H7 (cell line): ENCODE data around the gene LUZP2. TPM values are rescaled to one million over a fixed set of nuclear protein-coding genes. Genes with fewer than 3 reads are reported as not detected.
"Not testable (repeated sequence)": the region's sequence is repeated elsewhere in the genome, so short reads cannot be mapped to it uniquely, and the experiment has no call there.

ENCODE experiments used
- DNase-seq: peaks from one replicate; pipeline ENCODE4 v3.0.0; 2012
- H3K27me3 ChIP-seq: 2 replicates; pipeline ENCODE4 v1.6.0; 2011; ENCODE audit warnings: mild to moderate bottlenecking, low read length; ENCODE audit not compliant: control insufficient read depth, insufficient read depth
- H3K36me3 ChIP-seq: replicated peaks from 2 replicates; pipeline ENCODE4 v1.5.1; 2011; ENCODE audit warnings: low read length; ENCODE audit not compliant: control insufficient read depth, insufficient read depth
- H3K4me3 ChIP-seq: 2 replicates; pipeline ENCODE4 v1.5.1; 2011; ENCODE audit warnings: low read depth, mild to moderate bottlenecking, control low read depth, low read length, moderate library complexity; ENCODE audit not compliant: insufficient read depth
- total RNA-seq: library from RNA; depleted of rRNA; stranded (reverse); fragments of >200 nt; shearing (Covaris generic); gene quantifications from 2 replicates; pipeline ENCODE4 v1.2.3, GENCODE V29; 2014

The LUZP2 gene
- total RNA-seq, 1 experiment from 2014 or later: 0.07 TPM

GRCh38 chr11:24886880-24887619, 390.2 kb downstream of the LUZP2 start:
- no peak for DNase-seq
- Histone ChIP-seq H3K27me3 (no peaks in the 10 kb centered on the region), H3K4me3 (no peak overlapping the region), H3K36me3 (no peaks in the 10 kb centered on the region)

- DNase-seq: no peak
- no peak overlapping the region for H3K4me3 ChIP-seq
These were observed 393.6 kb downstream of the LUZP2 start for GRCh38 chr11:24890426-24890825.

GRCh38 chr11:24891845-24892492, 395.1 kb downstream of the LUZP2 start:
- H3K27me3 ChIP-seq, H3K4me3 ChIP-seq, H3K36me3 ChIP-seq, DNase-seq: not testable (repeated sequence)

More at GRCh38 chr11:24890426-24890825, 393.6 kb downstream of the LUZP2 start:
- Histone ChIP-seq H3K36me3 (no peaks in the 10 kb centered on the region), H3K27me3 (no peaks in the 10 kb centered on the region)

- Histone ChIP-seq H3K36me3 (no peaks in the 10 kb centered on the region), H3K4me3 (no peak overlapping the region), H3K27me3 (no peaks in the 10 kb centered on the region)
- no peak for DNase-seq
These were observed 399.4 kb downstream of the LUZP2 start for GRCh38 chr11:24896118-24896835.

GRCh38 chr11:24900514-24900913, 403.7 kb downstream of the LUZP2 start:
- no peak for DNase-seq
- Histone ChIP-seq H3K36me3 (no peaks in the 10 kb centered on the region), H3K27me3 (no peaks in the 10 kb centered on the region), H3K4me3 (no peak overlapping the region)

- H3K4me3 ChIP-seq: no peak overlapping the region
- H3K36me3 ChIP-seq: no peaks in the 10 kb centered on the region
- H3K27me3 ChIP-seq: no peaks in the 10 kb centered on the region
- no peak for DNase-seq
These were observed 404.2 kb downstream of the LUZP2 start for GRCh38 chr11:24900960-24901549.

GRCh38 chr11:24903555-24903954, 406.7 kb downstream of the LUZP2 start:
- no peaks in the 10 kb centered on the region for H3K27me3 ChIP-seq
- H3K36me3 ChIP-seq: no peaks in the 10 kb centered on the region
- no peak overlapping the region for H3K4me3 ChIP-seq
- DNase-seq: no peak

GRCh38 chr11:24925091-24925490, 428.2 kb downstream of the LUZP2 start:
- no peaks in the 10 kb centered on the region for H3K36me3 ChIP-seq
- H3K27me3 ChIP-seq: no peaks in the 10 kb centered on the region
- H3K4me3 ChIP-seq: no peak overlapping the region
- no peak for DNase-seq

- H3K36me3 ChIP-seq: no peaks in the 10 kb centered on the region
- H3K4me3 ChIP-seq: no peak overlapping the region
- DNase-seq: no peak
- no peaks in the 10 kb centered on the region for H3K27me3 ChIP-seq
These were observed 435.5 kb downstream of the LUZP2 start for GRCh38 chr11:24932110-24933000.

GRCh38 chr11:24934733-24935439, 438.0 kb downstream of the LUZP2 start:
- Histone ChIP-seq H3K4me3 (no peak overlapping the region), H3K27me3 (no peaks in the 10 kb centered on the region), H3K36me3 (no peaks in the 10 kb centered on the region)
- DNase-seq: no peak

GRCh38 chr11:24944891-24945290, 448.0 kb downstream of the LUZP2 start:
- Histone ChIP-seq H3K4me3 (no peak overlapping the region), H3K27me3 (no peaks in the 10 kb centered on the region), H3K36me3 (no peaks in the 10 kb centered on the region)
- DNase-seq: no peak

- no peak for DNase-seq
- H3K36me3 ChIP-seq: no peaks in the 10 kb centered on the region
These were observed 452.6 kb downstream of the LUZP2 start for GRCh38 chr11:24949406-24949805.

GRCh38 chr11:24963852-24964251, 467.0 kb downstream of the LUZP2 start:
- Histone ChIP-seq H3K27me3 (no peaks in the 10 kb centered on the region), H3K4me3 (no peak overlapping the region), H3K36me3 (no peaks in the 10 kb centered on the region)
- no peak for DNase-seq

More at GRCh38 chr11:24949406-24949805, 452.6 kb downstream of the LUZP2 start:
- no peak overlapping the region for H3K4me3 ChIP-seq
- no peaks in the 10 kb centered on the region for H3K27me3 ChIP-seq
